Tibial nerve (tissue), 4 donors: ENCODE data around the gene IL1RAPL2. TPM values are rescaled to one million over a fixed set of nuclear protein-coding genes. Genes with fewer than 3 reads are reported as not detected.

Experiments used
- DNase-seq, 2 donors: peaks; one replicate each; pipeline ENCODE4 v3.0.0-alpha.2; 2019; ENCODE audit warnings: low spot score in 2 of 2
- H3K27ac ChIP-seq, 4 donors: fragments of 200-600 bp; sonication (generic) in 3 of 4; one replicate each; pipeline ENCODE4 v1.5.1; 2017 to 2019; ENCODE audit warnings: mild to moderate bottlenecking in 1 of 4
- H3K27me3 ChIP-seq, 2 donors: fragments of 200-600 bp; sonication (generic) in 1 of 2; one replicate each; pipeline versions ENCODE4 v1.5.1 to v1.6.0; 2017 to 2019
- H3K36me3 ChIP-seq, 3 donors: fragments of 200-600 bp; sonication (generic); one replicate each; pipeline ENCODE4 v1.5.1; 2018 to 2019
- H3K4me1 ChIP-seq, 4 donors: fragments of 200-600 bp; sonication (generic) in 3 of 4; one replicate each; pipeline ENCODE4 v1.5.1; 2017 to 2019
- H3K4me3 ChIP-seq, 4 donors: fragments of 200-600 bp; sonication (generic) in 3 of 4; one replicate each; pipeline ENCODE4 v1.5.1; 2017 to 2019; ENCODE audit warnings: mild to moderate bottlenecking in 1 of 4, moderate library complexity in 1 of 4
- H3K9me3 ChIP-seq, 4 donors: fragments of 200-600 bp; sonication (generic) in 3 of 4; one replicate each; pipeline ENCODE4 v1.5.1; 2017 to 2019
- CTCF ChIP-seq, 5 experiments: fragments of 200-600 bp in 3 of 5; fragments of 450-650 bp in 2 of 5; sonication (generic) in 3 of 5; IDR thresholded peaks; one replicate each; pipeline ENCODE4 v1.5.1; 2016 to 2019; ENCODE audit warnings: antibody characterized with exemption in 5 of 5, mild to moderate bottlenecking in 3 of 5, moderate library complexity in 2 of 5
- EP300 ChIP-seq, 2 donors: sonication (generic); formaldehyde crosslinking; IDR thresholded peaks; one replicate each; pipeline ENCODE4 v1.6.1; 2017; ENCODE audit warnings: antibody characterized with exemption in 2 of 2, mild to moderate bottlenecking in 1 of 2
- POLR2A ChIP-seq, 2 donors: fragments of 450-650 bp; IDR thresholded peaks; one replicate each; pipeline ENCODE4 v1.6.1; 2017; ENCODE audit warnings: antibody characterized with exemption in 2 of 2, mild to moderate bottlenecking in 2 of 2, moderate library complexity in 2 of 2
- WGBS, 2 donors: methylation state at CpG; one replicate each; pipeline ENCODE4 v1.1.5; 2018; 5-methylcytosine and 5-hydroxymethylcytosine counted together
- total RNA-seq, 4 donors: library from RNA; depleted of rRNA; stranded (reverse); fragments of >200 nt; gene quantifications; one replicate each; pipeline ENCODE4 v1.1.0, GENCODE V29; 2016

IL1RAPL2 gene
- total RNA-seq, 4 donors from 2014 or later, result not detected

GRCh38 chrX:105267167-105267566 is 701.2 kb downstream of the IL1RAPL2 start:
- no peak for DNase-seq
- Histone ChIP-seq H3K27me3 (peaks cover 0 to 15% of the 10 kb centered on the region in 2 donors), H3K36me3 (no peaks in the 10 kb centered on the region), H3K27ac (no peak overlapping the region), H3K9me3 (no peaks in the 10 kb centered on the region), H3K4me1 (no peaks in the 10 kb centered on the region), H3K4me3 (no peak overlapping the region)
- WGBS, 2 donors, result 65 to 75% methylated on average over 2 of the region's 2 CpGs
- TF ChIP-seq EP300 (IDR thresholded peaks at IDR 0.05), result no peak
- no peak for TF ChIP-seq POLR2A (IDR thresholded peaks at IDR 0.05)
- TF ChIP-seq CTCF (IDR thresholded peaks at IDR 0.05), result no peak

- no peaks in the 10 kb centered on the region for H3K9me3 ChIP-seq
- 86 to 100% methylated on average over 2 of the region's 2 CpGs for WGBS, 2 donors
- TF ChIP-seq CTCF (IDR thresholded peaks at IDR 0.05), result no peak
- TF ChIP-seq EP300 (IDR thresholded peaks at IDR 0.05), result no peak
- TF ChIP-seq POLR2A (IDR thresholded peaks at IDR 0.05), result no peak
- peaks cover 0 to 5% of the 10 kb centered on the region in 2 donors for H3K27me3 ChIP-seq
- H3K4me1 ChIP-seq, result no peaks in the 10 kb centered on the region
- H3K36me3 ChIP-seq, result no peaks in the 10 kb centered on the region
- H3K4me3 ChIP-seq, result no peak overlapping the region
- no peak overlapping the region for H3K27ac ChIP-seq
- DNase-seq, result no peak
Observed at GRCh38 chrX:105269386-105269785, 703.4 kb downstream of the IL1RAPL2 start.

DNA sequence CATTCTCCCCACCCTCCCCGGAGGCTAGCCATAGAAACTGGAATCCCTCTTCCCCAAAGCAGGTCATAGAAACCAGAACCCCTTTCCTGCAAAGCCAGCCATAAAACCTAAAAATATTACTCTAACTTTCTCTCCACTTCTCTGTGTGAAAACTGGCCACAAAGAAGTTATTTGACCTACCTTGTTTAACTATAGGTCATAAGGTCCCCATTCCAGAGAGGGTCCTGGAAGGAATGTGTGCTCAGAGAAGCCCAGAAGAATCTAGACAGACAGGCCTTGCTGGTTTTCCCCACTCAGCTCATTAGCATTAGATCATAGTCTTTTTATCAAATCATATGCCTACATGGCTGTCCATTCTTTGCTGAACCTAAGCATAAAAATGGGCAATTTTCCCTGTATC is 707.3 kb downstream of the IL1RAPL2 start:
- H3K27ac ChIP-seq, result no peak overlapping the region
- DNase-seq, result no peak
- H3K4me3 ChIP-seq, result no peak overlapping the region
- no peaks in the 10 kb centered on the region for H3K4me1 ChIP-seq
- 63 to 72% methylated on average over 1 of the region's 1 CpG for WGBS, 2 donors
- H3K36me3 ChIP-seq, result no peaks in the 10 kb centered on the region
- TF ChIP-seq POLR2A (IDR thresholded peaks at IDR 0.05) (no peak), EP300 (IDR thresholded peaks at IDR 0.05) (no peak), CTCF (IDR thresholded peaks at IDR 0.05) (no peak)
- H3K9me3 ChIP-seq, result no peaks in the 10 kb centered on the region
- peaks cover 0 to 5% of the 10 kb centered on the region in 2 donors for H3K27me3 ChIP-seq

GRCh38 chrX:105274091-105274490 is 708.1 kb downstream of the IL1RAPL2 start:
- Histone ChIP-seq H3K27ac (no peak overlapping the region), H3K4me1 (no peaks in the 10 kb centered on the region), H3K4me3 (no peak overlapping the region), H3K36me3 (no peaks in the 10 kb centered on the region), H3K27me3 (peaks cover 0 to 5% of the 10 kb centered on the region in 2 donors), H3K9me3 (no peaks in the 10 kb centered on the region)
- TF ChIP-seq EP300 (IDR thresholded peaks at IDR 0.05) (no peak), CTCF (IDR thresholded peaks at IDR 0.05) (no peak), POLR2A (IDR thresholded peaks at IDR 0.05) (no peak)
- no peak for DNase-seq
- WGBS, 2 donors, result 76% methylated on average over 2 of the region's 2 CpGs

DNA sequence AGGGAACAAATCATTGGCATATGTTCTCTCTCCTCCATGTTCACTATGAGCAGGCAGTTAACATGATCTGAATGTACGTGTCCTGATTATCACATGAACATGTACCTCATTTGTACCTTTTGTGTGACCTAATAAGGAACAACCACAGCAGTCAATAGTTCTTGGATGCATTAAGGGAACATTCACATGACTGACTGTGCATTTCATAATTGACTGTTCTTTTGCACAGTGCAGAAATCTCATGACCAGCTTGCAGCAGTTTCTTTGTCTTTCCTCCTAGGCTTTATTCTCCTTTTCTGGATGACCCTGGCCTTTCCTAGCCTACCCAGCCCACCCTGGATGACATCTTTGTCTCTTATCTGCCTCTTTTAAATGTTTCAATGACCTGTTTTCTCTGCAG is 711.1 kb downstream of the IL1RAPL2 start:
- H3K4me1 ChIP-seq, result no peaks in the 10 kb centered on the region
- DNase-seq, result no peak
- 92 to 100% methylated on average over 1 of the region's 1 CpG for WGBS, 2 donors

More for the DNA sequence above, 711.1 kb downstream of the IL1RAPL2 start:
- H3K9me3 ChIP-seq, result no peaks in the 10 kb centered on the region
- peaks cover 0 to 5% of the 10 kb centered on the region in 2 donors for H3K27me3 ChIP-seq
- no peaks in the 10 kb centered on the region for H3K36me3 ChIP-seq
- H3K27ac ChIP-seq, result no peak overlapping the region
- no peak overlapping the region for H3K4me3 ChIP-seq
- TF ChIP-seq POLR2A (IDR thresholded peaks at IDR 0.05) (no peak), EP300 (IDR thresholded peaks at IDR 0.05) (no peak), CTCF (IDR thresholded peaks at IDR 0.05) (no peak)
